Activated T-cell treated with anti-CD3 and anti-CD28 coated beads for 48 hours (primary cell): Measurements from ENCODE around the gene NAV1.
"Not testable (repeated sequence)": the region's sequence is repeated elsewhere in the genome, so short reads cannot be mapped to it uniquely, and the experiment has no call there.

Experiments used
- DNase-seq: peaks from one replicate; pipeline ENCODE4 v3.0.0-alpha.2; 2020; ENCODE audit warnings: low read depth

The NAV1 gene

DNA sequence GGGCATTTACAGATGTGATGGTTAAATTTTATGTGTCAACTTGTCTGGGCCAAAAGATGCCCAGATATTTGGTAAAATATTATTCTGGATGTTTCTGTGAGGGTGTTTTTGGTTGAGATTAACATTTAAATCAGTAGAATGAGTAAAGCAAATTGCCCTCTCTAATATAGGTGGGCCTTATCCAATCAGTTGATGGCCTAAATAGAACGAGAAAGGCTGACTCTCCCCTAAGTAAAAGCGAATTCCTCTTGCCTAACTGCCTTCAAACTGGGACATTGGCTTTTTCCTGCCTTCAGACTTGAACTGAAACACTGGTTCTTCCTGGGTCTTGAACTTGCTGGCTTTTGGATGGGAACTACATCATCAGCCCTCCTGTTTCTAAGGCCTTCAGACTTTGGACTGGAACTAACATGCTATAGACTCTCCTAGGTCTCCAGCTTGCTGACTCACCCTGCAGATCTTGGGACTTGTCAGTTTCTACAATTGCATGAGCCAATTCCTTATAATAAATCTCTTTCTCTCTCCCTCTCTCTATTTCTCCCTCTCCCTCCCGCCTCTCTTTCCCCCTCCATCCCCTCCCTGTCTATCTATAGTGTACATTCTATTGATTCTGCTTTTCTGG lies 10.2 kb upstream of the NAV1 start:
- no peak for DNase-seq

DNA sequence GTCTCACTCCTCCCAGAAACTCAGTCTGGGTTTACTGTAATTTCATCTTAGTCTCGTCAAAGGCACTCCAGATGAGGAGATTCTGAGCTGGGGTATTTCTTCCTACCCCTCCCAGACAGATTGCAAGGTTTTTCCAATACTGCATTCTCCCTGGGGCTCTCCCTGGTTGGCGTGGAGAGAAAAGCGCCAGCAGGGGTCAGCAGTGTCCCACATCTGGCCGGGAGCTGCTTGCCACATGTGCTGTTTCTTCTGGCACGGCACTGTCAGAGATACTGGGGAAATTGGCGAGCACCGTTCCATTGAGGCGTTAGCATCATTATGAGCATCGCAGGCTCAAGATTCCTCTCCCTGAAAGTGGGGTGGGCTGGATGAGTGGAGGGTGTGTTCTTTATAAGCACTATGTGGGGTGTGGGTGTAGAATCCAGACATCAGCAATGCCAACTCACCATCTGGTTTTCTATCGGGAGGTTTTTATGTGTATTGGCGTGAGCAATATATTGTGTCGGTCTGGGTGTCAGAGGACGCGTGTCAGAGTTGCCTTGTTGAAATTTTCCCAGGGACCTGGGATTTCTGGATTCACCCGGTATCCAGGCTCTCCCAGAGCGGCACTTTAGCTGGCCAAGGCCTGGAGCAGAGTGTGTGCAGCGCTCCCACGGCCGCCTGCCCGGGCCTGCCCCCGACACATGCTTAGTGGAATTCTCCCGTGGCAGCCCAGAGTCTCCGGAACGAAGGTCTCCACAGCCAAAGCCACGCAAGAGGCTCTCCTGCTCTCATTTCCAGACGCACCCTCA lies 8.0 kb upstream of the NAV1 start:
- peak; percentile 52 for DNase-seq

DNA sequence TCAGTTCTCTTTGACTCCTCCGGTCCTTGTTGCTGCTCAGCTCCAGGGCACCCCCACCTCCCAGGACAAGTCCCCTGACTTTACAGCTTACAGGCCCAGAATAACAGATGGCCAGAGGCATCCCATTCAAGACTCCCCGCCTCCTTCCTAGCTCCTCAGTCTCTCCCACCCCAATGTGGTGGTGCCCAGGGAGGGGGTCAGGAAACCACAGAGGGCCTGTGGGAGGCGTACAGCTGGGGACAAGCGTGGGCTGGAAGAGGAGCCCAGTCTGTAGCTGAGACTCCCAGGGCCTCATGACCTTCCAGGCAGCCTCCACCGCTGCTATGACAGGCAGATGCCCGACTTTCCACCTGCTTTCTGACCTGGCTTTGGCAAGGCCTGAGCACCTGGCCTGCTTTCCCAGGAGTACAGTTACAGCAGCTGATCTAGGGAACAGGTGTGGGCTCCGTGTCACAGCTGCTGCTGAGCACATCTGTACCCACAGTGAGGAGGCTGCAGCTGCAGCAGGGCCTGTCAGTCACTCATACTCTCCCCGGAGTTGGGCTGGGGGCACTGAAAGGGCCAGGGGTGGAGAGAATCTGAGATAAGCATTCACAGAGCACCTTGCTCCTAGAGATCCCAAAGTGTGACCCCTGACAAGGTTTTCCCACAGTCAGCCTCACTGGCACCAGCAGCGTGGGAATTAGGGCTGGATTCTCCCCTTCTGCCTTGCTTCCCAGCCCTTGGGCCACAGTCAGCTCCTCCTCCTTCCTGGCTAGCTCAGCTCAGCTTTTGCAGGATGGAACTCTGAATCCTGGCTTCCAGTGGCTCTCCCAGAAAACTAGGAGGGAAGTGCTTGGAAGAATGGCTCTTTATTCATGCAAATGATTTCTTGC lies 7.1 kb upstream of the NAV1 start:
- no peak for DNase-seq

DNA sequence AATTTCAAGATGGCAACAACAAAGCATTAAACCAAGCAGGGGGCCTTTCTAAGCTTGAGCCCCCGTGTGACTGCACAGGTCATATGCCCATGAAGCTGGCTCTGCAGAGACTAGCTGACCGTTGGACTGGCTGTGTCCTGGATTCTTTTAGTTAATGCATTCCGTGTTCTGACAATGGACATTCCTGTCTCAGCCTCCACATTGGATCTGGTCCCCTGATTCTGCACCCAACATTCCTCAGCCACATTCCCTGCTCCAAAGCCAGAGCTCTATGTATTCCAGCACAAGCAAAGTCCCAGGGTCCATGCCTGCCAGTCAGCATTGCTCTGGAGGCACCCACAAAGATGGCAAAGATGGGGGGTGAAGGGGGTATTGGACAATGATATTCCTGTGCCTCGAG lies 5.1 kb upstream of the NAV1 start:
- no peak for DNase-seq

DNA sequence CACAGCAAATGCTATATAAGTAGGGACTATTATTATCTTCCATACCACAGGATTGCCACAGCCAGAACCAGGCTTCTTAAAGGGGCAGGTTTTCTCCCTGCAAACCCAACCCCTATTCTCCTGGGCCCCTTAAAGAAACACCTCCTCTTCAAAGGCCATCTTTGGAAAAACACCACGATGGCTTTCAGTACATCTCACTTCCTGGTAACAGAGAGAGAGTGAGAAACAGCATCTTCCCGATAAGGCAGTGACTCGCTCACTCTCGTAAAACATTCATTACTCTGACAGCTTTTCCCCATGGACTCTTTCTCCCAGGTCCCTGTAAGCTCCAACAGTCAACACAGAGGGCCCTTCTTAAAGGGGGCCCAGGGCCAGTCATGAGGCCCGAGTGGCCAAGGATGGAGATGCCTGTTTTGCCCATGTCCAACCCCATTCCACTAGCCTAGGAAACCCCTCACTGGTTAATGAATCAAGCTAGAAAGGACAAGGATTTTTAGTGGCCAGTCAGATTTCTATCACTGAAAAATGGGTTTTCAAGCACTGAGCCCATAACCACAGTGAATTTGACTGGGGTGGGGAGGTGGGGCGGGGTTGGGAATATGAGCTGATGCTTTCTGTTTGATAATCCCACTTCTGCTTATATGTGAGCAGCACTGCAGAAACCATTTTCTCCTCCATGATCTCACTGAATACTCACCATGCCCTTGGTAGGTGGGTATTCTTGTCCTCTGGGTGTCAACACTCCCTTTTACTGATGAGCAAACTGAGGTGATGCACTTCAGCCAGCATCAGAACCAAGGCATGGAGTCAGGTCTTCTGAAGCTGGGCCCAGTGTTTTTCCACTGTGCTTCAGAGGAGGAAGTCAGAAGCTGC lies 3.6 kb upstream of the NAV1 start:
- DNase-seq, result no peak

DNA sequence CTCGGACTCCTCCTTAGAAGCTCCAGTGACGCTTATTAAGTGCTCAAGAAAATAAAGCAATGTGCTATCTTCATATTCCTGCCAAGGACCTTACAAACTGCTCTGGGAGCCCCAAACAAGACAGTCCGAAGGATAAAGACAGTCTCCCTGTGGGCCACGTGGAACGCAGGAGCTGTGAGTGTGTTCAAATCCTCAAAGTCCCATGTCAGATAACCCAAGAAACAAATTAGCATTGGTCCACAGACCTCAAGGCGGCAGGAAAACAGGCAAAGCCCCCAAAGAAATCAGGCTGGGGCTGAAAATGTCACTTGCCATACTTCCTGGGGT lies 3.0 kb upstream of the NAV1 start:
- no peak for DNase-seq

DNA sequence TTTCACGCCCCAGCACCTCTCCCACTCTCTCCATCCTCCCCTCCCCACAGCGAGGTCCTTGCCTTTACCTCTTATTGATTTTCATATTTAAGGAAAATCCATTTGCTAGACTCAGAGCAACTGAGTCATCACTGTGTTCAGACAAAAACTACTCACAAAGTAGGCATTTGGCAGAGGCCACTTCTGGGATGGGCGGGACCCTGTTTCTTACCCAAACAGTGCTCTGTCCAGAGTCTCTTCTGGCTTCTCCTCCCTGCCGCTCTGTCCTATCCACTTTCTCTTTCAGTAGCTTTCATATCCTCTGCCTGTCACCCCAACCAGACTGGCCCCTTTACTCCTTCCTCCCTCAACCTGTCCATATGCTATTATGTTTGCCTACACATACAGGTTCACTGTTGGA lies 2.4 kb upstream of the NAV1 start:
- DNase-seq, result no peak

DNA sequence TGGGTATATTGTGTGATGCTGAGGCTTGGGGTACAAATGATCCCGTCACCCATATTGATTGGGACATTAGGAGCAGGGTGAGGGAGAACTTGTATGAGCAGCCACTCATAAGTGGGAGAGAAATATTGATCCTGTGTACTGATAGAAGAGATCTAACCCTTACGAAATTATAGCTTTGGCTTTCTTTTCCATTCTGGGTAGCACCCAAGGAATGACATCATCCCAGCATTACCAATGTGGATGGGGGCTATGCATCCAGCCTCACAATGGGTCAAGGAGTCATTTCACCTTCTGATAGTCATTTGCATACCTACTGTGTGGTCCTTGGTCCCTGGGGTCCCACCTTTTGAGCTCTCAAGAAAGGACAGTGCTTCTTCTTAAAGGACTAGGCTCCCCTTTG lies 1.9 kb upstream of the NAV1 start:
- DNase-seq, result no peak

DNA sequence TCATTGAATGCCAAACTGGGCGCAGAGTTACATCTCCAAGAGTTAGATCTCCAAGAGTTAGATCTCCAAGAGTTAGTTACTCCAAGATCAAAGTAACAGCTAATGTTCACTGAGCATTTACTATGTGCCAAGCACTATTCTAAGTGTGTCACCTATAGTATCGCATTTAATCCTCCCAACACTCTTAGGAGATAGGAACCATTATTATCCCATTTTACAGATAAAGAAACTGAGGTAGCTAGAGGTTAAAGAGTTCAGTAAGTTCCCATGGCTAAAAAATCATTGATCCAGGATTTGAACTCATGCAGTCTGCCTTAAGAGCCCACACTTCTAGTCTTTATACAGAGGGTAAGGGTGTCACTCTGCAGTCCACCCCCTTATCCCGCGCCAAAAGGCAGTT lies 1.5 kb upstream of the NAV1 start:
- no peak for DNase-seq

DNA sequence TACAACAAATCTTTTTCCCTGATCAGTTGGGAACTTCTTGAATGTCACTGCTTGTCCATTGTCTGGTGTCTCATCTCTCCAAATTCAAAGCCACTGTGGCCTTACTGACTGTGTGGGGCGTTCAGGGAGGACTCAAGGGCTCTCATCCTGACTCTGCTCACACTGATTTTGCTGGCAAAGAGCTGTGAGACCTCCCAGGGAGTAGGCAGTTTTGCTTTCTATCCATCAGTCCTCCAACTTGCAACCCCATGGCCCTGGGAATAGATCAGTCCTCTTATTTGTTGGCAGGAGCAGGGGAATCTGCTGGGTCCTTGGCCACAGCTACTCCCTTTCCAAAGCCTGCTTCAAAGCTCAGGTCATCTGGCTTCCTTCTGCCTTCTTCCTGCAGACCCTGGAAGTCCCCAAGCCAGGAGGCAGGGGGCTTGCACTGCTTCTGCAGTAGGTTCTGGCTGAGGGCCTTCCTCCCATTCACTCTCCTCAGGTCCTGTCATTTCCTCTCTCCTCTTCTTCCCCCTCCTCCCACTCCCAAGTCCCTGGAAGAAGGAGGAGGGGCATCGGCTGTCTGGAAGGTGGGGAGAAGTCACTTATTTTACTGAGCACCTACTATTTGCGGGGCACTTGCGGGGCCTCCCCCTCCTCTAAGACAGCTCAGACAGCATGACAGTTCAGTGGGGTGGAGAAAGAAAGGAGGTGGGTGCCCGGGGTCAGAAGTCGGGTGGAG lies 876 bp upstream of the NAV1 start:
- DNase-seq, result no peak

DNA sequence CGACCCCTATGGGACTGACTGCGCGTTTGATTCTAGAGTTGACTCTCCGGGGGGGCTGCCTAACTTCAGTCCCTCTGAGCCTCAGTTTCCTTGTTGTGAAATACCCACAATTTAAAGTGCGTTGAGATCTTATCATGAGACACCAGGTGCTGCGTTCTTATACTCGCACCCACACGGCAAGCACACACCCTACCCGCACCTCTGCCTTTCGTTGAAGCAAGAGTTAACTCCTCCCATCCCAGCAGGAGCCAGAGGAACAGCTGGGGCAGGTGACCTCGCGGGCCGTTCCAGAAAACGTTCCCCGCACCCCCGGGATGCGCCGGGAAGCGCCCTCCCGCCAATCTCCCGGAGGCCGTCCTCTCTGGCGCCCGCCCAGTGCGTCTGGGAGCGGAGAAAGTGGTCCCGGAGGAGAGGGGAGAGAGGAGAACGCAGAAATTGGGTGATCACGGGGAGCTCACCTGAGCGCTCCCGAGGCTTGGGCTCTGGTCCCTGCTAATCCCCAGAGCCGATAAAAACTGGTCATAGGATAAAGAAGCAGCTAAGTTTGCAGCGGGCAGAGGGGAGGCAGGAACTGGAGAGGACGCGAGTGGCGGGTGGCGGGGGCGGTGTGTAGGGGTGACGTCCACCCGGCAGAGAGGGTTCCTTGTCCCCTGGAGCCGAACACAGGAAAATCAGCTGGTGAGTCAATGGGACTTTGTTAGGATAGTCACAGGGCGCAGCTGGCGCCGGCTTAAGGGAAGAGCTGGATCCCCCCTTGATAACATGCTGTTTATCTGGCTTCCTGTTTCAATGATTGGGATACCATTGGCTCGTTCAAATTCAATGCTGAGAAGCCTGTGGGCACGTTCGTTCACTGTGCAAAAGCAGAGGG lies 869 bp downstream of the NAV1 start:
- DNase-seq, result no peak

DNA sequence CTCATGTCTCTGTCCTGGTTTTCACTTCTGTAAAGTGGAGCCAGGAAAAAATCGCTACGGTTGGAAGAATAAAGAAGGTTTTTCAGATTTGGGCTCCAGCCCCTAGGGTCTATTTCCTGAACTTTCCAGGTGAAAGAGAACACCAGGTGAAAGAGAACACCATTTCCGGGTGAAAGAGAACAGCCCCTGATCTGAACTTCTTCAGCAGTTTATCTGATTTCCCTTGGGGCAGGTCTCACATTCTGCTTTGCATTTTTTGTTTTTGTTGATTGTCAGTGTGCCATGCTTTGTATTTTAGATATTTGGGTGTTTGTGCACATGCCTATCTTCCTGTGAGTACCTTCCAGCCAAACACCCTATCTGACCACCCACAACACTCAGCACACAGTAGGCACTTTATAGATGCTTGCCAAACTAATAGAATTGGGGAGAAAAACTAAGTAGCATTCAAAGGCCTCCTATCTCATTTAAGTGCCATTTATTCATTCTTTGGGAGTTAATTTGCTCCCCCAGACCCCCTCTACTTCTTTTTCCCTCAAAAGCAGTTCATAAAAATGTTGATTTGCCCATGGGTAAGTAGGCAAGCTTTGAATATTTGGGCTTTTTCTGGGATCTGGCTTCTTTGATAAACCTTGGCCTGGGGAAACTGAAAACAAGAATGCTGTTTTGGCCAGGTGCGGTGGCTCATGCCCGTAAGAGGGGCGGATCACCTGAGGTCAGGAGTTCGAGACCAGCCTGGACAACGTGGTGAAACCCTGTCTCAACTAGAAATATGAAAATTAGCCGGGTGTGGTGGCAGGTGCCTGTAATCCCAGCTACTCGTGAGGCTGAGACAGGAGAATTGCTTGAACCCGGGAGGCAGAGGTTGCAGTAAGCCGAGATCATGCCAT lies 2.2 kb downstream of the NAV1 start:
- DNase-seq, result no peak

DNA sequence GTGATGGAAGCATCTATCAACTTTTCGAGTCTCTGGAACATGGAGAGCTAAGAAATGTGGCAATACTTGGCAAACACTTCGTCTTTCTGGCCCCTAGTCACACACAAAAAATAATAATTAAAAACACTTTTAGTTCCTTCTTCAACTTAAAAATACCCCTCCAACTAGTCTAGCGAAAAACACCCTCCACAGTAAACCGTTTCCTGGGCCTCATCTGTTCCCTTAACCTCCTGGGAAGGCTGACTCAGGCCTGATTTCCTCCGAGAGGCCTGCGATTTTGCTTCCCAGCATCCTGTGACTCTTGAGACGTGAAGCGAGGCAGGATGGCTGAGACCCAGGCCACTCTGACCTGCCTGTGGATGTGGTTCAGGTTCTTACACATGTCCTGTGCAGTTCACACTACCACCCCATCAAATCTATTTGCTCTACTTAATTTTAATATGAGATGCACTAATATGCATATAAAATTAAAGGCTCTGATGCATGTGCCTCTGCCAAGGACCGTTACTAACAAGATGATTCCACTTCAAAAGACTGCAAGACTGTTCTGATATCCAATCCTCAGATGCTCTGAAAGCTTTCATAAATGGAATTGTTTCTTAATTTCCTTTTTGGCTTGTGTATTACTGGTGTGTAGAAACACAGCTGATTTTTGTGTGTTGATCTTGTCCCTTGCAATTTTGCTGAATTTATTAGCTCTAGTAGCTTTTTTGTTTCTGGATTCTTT lies 3.5 kb downstream of the NAV1 start:
- no peak for DNase-seq

DNA sequence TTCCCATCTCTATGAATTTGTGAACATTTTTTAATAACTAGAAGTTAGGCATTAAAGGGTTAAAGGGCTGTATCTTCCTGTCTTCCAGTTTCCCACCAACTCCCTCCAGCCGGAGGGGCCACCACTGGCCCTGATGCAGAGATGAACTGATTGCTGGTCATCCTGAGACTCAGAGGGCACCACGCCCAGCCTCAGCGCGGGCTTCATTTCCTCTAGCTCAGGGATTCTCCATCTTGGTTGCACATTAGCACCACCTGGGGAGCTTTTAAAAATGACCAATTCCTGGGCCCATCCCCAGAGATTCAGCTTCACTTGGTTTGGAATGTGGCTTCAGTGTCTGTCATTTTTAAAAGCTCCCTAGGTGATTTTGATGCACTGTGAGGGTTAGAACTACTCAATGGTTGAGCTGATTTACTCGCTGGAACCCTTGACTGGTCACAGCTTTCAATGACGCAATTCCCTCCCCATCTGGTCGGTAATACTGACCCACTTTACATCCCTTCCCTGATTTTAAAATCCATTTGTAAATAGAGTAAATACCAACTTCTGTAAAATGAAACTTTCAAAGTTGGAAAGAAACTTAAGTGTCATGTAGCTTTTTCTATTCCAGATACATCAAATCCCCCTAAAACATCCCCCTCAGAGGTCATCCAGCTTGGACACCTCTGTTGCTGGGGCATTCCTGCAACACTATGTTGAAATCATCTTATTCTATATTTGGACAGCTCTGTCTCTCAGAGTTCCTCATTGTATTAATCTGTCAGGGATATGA lies 5.1 kb downstream of the NAV1 start:
- no peak for DNase-seq

DNA sequence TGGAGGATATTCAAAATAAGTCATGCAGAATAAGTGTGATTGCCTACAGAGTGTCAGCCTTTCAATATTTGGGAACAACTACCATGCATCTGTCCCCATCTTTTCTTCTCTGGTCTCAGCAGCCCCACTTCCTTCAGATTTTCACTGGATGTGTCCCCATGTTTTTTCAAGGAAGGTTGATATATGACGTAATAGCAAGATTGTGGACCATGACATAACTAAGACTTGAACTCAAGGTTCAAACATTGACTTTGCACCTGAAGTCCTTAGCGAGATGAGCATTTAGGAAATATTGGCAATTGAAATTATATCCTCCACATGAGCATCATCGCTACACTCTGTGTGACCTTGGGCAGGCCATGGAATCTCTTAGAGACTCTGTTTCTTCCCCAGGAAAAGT lies 5.8 kb downstream of the NAV1 start:
- DNase-seq, result no peak

DNA sequence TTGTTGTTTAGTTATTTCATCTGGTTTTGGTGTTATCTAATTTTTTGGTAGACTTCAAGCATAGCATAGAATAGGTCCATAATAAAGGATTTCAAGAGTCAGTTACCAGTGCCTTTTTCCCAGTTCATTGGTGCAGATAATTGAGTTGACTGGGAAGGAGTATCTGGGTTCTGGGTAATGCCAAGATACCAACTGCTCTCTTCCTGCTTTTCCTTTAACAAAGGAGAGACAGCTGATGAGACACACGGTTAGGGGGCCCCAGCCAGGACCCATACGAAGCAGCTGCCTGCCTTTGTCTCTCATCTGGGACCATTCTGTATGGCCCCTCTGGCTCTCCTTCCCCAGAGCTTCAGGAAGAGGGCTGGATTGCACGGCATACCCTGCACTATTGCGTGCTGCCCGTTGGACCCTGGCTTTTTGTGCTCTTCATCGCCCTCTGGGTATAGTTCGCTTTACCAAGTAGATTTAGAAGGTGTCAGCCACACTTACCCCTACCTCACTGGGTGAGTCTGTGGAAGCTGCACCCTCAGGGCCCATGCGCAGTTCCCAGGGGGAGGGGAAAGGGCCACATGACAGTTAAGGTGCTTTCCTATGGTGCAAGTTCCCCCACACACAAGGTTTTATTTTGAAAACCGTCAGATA lies 7.0 kb downstream of the NAV1 start:
- no peak for DNase-seq

DNA sequence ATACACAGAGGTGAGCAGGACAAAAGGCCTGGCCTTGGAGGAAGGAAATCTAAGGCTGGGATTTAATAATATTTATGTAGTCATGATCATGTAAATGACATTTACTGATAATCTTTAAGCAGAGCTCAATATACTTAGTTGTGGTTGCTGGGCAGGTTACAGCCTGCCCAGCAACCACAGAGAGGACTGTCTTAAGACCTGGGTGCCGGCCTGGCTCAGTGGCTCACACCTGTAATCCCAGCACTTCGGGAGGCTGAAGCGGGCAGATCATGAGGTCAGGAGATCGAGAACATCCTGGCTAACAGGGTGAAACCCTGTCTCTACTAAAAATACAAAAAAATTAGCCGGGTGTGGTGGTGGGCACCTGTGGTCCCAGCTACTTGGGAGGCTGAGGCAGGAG lies 10.6 kb downstream of the NAV1 start:
- not testable (repeated sequence) for DNase-seq

DNA sequence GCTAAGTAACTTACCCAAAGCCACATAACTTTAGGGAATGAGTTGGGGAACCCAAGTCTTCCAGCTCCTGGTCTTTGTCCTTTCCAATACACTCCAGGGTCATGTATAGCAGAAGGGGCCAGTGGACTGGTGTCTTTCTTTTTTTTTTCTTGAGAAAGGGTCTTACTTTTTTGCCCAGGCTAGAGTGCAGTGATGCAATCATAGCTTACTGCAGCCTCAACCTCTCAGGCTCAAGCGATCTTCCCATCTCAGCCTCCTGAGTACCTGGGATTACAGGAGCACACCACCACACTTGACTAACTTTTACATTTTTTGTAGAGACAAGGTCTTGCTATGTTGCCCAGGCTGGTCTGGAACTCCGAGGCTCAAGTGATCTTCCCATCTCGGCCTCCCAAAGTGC lies 12.2 kb downstream of the NAV1 start:
- no peak for DNase-seq
